ENCODE measurements around the gene BCCIP.
A peak's percentile ranks its signal among the peaks of the same experiment; 100 is the strongest.

Gene BCCIP

GRCh38 chr10:125822878-125823662, at the start of gene BCCIP, which contains the start of gene UROS:
Gene BCCIP (plus strand): TSS chr10:125823546. CDS start chr10:125823558, 12 bp downstream.
Gene UROS (minus strand): TSS chr10:125823258. CDS start chr10:125816499, 6,759 bp downstream.
- peak; percentile 84 for DNase-seq

- no peak for DNase-seq
These were observed 49.4 kb upstream of the BCCIP start for GRCh38 chr10:125773687-125774543.

GRCh38 chr10:125774581-125775191, 48.7 kb upstream of the BCCIP start:
- DNase-seq: no peak

GRCh38 chr10:125775491-125776106, 47.7 kb upstream of the BCCIP start, which contains the start of gene MMP21:
Gene MMP21 (minus strand): TSS chr10:125775821. CDS start chr10:125775821, 0 bp downstream.
- no peak for DNase-seq

- DNase-seq: no peak
These were observed 45.5 kb upstream of the BCCIP start for GRCh38 chr10:125777806-125778205.

GRCh38 chr10:125778556-125778955, 44.8 kb upstream of the BCCIP start:
- no peak for DNase-seq

GRCh38 chr10:125779403-125780327, 43.7 kb upstream of the BCCIP start:
- DNase-seq: no peak

GRCh38 chr10:125781374-125781773, 42.0 kb upstream of the BCCIP start:
- no peak for DNase-seq

GRCh38 chr10:125782054-125782453, 41.3 kb upstream of the BCCIP start:
- DNase-seq: no peak

GRCh38 chr10:125782616-125783015, 40.7 kb upstream of the BCCIP start:
- DNase-seq: no peak

- DNase-seq: no peak
These were observed 39.9 kb upstream of the BCCIP start for GRCh38 chr10:125783408-125783807.

GRCh38 chr10:125783957-125784356, 39.4 kb upstream of the BCCIP start:
- no peak for DNase-seq

- DNase-seq: no peak
These were observed 37.6 kb upstream of the BCCIP start for GRCh38 chr10:125785791-125786190.

GRCh38 chr10:125788156-125789034, 35.0 kb upstream of the BCCIP start:
- peak; percentile 29 for DNase-seq

GRCh38 chr10:125792342-125793300, 30.7 kb upstream of the BCCIP start:
- DNase-seq: no peak

- no peak for DNase-seq
These were observed 28.2 kb upstream of the BCCIP start for GRCh38 chr10:125795128-125795527.

GRCh38 chr10:125795637-125796190, 27.6 kb upstream of the BCCIP start:
- no peak for DNase-seq

GRCh38 chr10:125797424-125797823, 25.9 kb upstream of the BCCIP start:
- DNase-seq: no peak

All from NK-92 treated with Interleukin-12 subunit alpha and Interleukin-12 subunit beta, amount 100 ng/mL, for 24 hours (cell line).